Measurements from ENCODE around the gene SYPL1.
"Not testable (repeated sequence)": the region's sequence is repeated elsewhere in the genome, so short reads cannot be mapped to it uniquely, and the experiment has no call there.

The SYPL1 gene
- total RNA-seq = 20.9 to 38.5 (median 25.1) reads per million in 4 donors

- DNase-seq = peak; percentile 91 to 94 (median 92)
Measured at GRCh38 chr7:106112118-106112971, at the start of gene SYPL1. TSS of gene SYPL1 (minus strand) at chr7:106112312. CDS start at chr7:106112208, 104 bp downstream.

GRCh38 chr7:106155027-106155426 is 42.9 kb upstream of the SYPL1 start:
- no peak for DNase-seq

GRCh38 chr7:106153891-106154449 is 41.9 kb upstream of the SYPL1 start:
- peak; percentile 38 to 69 (median 59) for DNase-seq

GRCh38 chr7:106152313-106152665 is 40.2 kb upstream of the SYPL1 start:
- DNase-seq = no peak

- DNase-seq = no peak
Measured at GRCh38 chr7:106151459-106152312, 39.6 kb upstream of the SYPL1 start.

- DNase-seq = no peak
Measured at GRCh38 chr7:106143711-106144337, 31.7 kb upstream of the SYPL1 start.

GRCh38 chr7:106142136-106142535 is 30.0 kb upstream of the SYPL1 start:
- no peak for DNase-seq

GRCh38 chr7:106140406-106141173 is 28.5 kb upstream of the SYPL1 start:
- DNase-seq = no peak

GRCh38 chr7:106139265-106140251 is 27.4 kb upstream of the SYPL1 start:
- DNase-seq = no peak

- DNase-seq = no peak
Measured at GRCh38 chr7:106138776-106139175, 26.7 kb upstream of the SYPL1 start.

- DNase-seq = not testable (repeated sequence)
Measured at GRCh38 chr7:106138181-106138580, 26.1 kb upstream of the SYPL1 start.

- DNase-seq = no peak
Measured at GRCh38 chr7:106134241-106134640, 22.1 kb upstream of the SYPL1 start.

- no peak for DNase-seq
Measured at GRCh38 chr7:106129291-106129690, 17.2 kb upstream of the SYPL1 start.

GRCh38 chr7:106128836-106129235 is 16.7 kb upstream of the SYPL1 start:
- DNase-seq = no peak

GRCh38 chr7:106127984-106128780 is 16.1 kb upstream of the SYPL1 start:
- DNase-seq = no peak

GRCh38 chr7:106126170-106126938 is 14.2 kb upstream of the SYPL1 start:
- DNase-seq = peak in 2 of 5 donors; percentile 27 to 61

GRCh38 chr7:106125417-106125816 is 13.3 kb upstream of the SYPL1 start:
- DNase-seq = no peak

GRCh38 chr7:106124186-106124585 is 12.1 kb upstream of the SYPL1 start:
- no peak for DNase-seq

- DNase-seq = no peak
Measured at GRCh38 chr7:106122713-106123112, 10.6 kb upstream of the SYPL1 start.
